Adrenal gland (tissue), 12 donors: Measurements from ENCODE around the gene MMADHC. TPM values are rescaled to one million over a fixed set of nuclear protein-coding genes. Genes with fewer than 3 reads are reported as not detected.

Source experiments
- DNase-seq, 7 donors: peaks; one replicate each; pipeline ENCODE4 v3.0.0-alpha.2; 2019 to 2020
- H3K27ac ChIP-seq, 5 donors: fragments of 200-600 bp; sonication (generic) in 4 of 5; 1 replicate in 3 of 5; 2 replicates in 2 of 5; pipeline versions ENCODE4 v1.5.1 to v1.8.0; 2016 to 2020; ENCODE audit warnings: mild to moderate bottlenecking in 1 of 5
- H3K27me3 ChIP-seq: fragments of 200-600 bp; 2 replicates; pipeline ENCODE4 v1.8.0; 2021
- H3K36me3 ChIP-seq, 2 donors: fragments of 200-600 bp; replicated peaks in 1 of 2; 1 replicate in 1 of 2; 2 replicates in 1 of 2; pipeline versions ENCODE4 v1.5.1 to v1.8.0; 2018 to 2022
- H3K4me1 ChIP-seq, 2 donors: fragments of 200-600 bp; replicated peaks in 1 of 2; 1 replicate in 1 of 2; 2 replicates in 1 of 2; pipeline versions ENCODE4 v1.5.1 to v1.8.0; 2018 to 2021
- H3K4me3 ChIP-seq, 4 donors: fragments of 200-600 bp; sonication (generic) in 3 of 4; one replicate each; pipeline ENCODE4 v1.5.1; 2016 to 2018
- H3K9me3 ChIP-seq, 3 donors: fragments of 200-600 bp; sonication (generic) in 1 of 3; replicated peaks in 1 of 3; 1 replicate in 2 of 3; 2 replicates in 1 of 3; pipeline versions ENCODE4 v1.5.1 to v1.8.0; 2016 to 2021
- CTCF ChIP-seq, 6 experiments: fragments of 450-650 bp in 4 of 6; fragments of 200-600 bp in 2 of 6; sonication (generic) in 1 of 6; IDR thresholded peaks; 1 replicate in 5 of 6; 2 replicates in 1 of 6; pipeline versions ENCODE4 v1.5.1 to v1.8.0; 2016 to 2021; ENCODE audit warnings: antibody characterized with exemption in 6 of 6, mild to moderate bottlenecking in 2 of 6, moderate library complexity in 1 of 6
- POLR2A ChIP-seq, 2 donors: fragments of 450-650 bp; IDR thresholded peaks; one replicate each; pipeline ENCODE4 v1.6.1; 2017; ENCODE audit warnings: antibody characterized with exemption in 2 of 2, mild to moderate bottlenecking in 2 of 2, moderate library complexity in 1 of 2
- WGBS, 4 donors: extraction: QIAGEN DNeasy Blood & Tissue Kit in 2 of 4; methylation state at CpG; one replicate each; pipeline versions ENCODE4 v1.1.5 to v1.1.7; 2013 to 2017; 5-methylcytosine and 5-hydroxymethylcytosine counted together
- intact Hi-C, 2 donors: fragments of 100-400 bp; cut with DNase I; formaldehyde crosslinking; loops; one replicate each; pipeline versions ENCODE4 v1.14.1 to v1.15.0; 2022 to 2023
- polyA plus RNA-seq, 3 donors: library from polyadenylated mRNA; stranded (reverse); fragments of 200-250 nt in 2 of 3; fragments of 350-450 nt in 1 of 3; fragmentation: Illumina TruSeq in 1 of 3; extraction: RNeasy Lipid Tissue Mini Kit (QIAGEN cat#74804) in 1 of 3; gene quantifications; one replicate each; pipeline ENCODE4 v1.2.3, GENCODE V29; 2013 to 2014
- total RNA-seq, 9 donors: library from RNA; depleted of rRNA in 4 of 9; stranded (reverse); fragments of >200 nt in 4 of 9; fragments of 120-200 nt in 1 of 9; fragmentation: NEBNext Ultra II Directional in 1 of 9; extraction: Animal tissue kit (Norgen Biotek cat#: 25700) in 1 of 9; gene quantifications; one replicate each; pipeline versions ENCODE4 v1.1.0 to v1.2.4, GENCODE V29; 2013 to 2023
- donor health status: healthy with polysubstance abuse.
- donor health status: Bipolar disorder and iron deficiency.
- donor health status: DM: yes; HTN: yes; CAD: no.
- donor health status: DM: no; HTN: no; CAD: no.
- donor health status: DM: no; HTN: no; CAD: no.
- donor health status: DM: yes; HTN: yes; CAD: no.

MMADHC gene
- total and polyA plus RNA-seq, 12 donors, result 28.0 to 179 (median 91.0) TPM

- no peak for DNase-seq
- Histone ChIP-seq H3K4me3 (no peak overlapping the region), H3K36me3 (no peaks in the 10 kb centered on the region), H3K9me3 (no peaks in the 10 kb centered on the region), H3K27ac (no peak overlapping the region), H3K27me3 (no peaks in the 10 kb centered on the region), H3K4me1 (no peaks in the 10 kb centered on the region)
- intact Hi-C loops, result no loop called here
- TF ChIP-seq CTCF (IDR thresholded peaks at IDR 0.05) (no peak), POLR2A (IDR thresholded peaks at IDR 0.05) (no peak)
- WGBS, 4 donors, result 72 to 84% (median 79%) methylated on average over 5 of the region's 5 CpGs
Observed at GRCh38 chr2:149540138-149540537, 47.4 kb downstream of the MMADHC start.

GRCh38 chr2:149538138-149538833, 49.3 kb downstream of the MMADHC start:
- H3K36me3 ChIP-seq, result no peaks in the 10 kb centered on the region
- no peak overlapping the region for H3K27ac ChIP-seq
- WGBS, 4 donors, result 62 to 73% (median 69%) methylated on average over 7 to 8 of the region's 8 CpGs
- DNase-seq, result no peak
- intact Hi-C loops, result no loop called here
- no peak overlapping the region for H3K4me3 ChIP-seq
- no peaks in the 10 kb centered on the region for H3K9me3 ChIP-seq
- no peaks in the 10 kb centered on the region for H3K4me1 ChIP-seq
- H3K27me3 ChIP-seq, result no peaks in the 10 kb centered on the region
- TF ChIP-seq CTCF (IDR thresholded peaks at IDR 0.05) (no peak), POLR2A (IDR thresholded peaks at IDR 0.05) (no peak)

GRCh38 chr2:149537092-149537726, 50.4 kb downstream of the MMADHC start:
- H3K27me3 ChIP-seq, result no peaks in the 10 kb centered on the region
- no peaks in the 10 kb centered on the region for H3K4me1 ChIP-seq
- no peak overlapping the region for H3K27ac ChIP-seq
- WGBS, 4 donors, result 0 to 32% (median 0%) methylated on average over 1 of the region's 1 CpG
- H3K36me3 ChIP-seq, result no peaks in the 10 kb centered on the region
- intact Hi-C loops, result no loop called here
- H3K4me3 ChIP-seq, result no peak overlapping the region
- TF ChIP-seq POLR2A (IDR thresholded peaks at IDR 0.05), result no peak
- no peak for TF ChIP-seq CTCF (IDR thresholded peaks at IDR 0.05)
- no peaks in the 10 kb centered on the region for H3K9me3 ChIP-seq
- DNase-seq, result no peak

GRCh38 chr2:149536649-149537048, 50.9 kb downstream of the MMADHC start:
- H3K4me3 ChIP-seq, result no peak overlapping the region
- TF ChIP-seq POLR2A (IDR thresholded peaks at IDR 0.05) (no peak), CTCF (IDR thresholded peaks at IDR 0.05) (no peak)
- no peaks in the 10 kb centered on the region for H3K4me1 ChIP-seq
- no peak for DNase-seq
- intact Hi-C loops, result no loop called here
- no peaks in the 10 kb centered on the region for H3K9me3 ChIP-seq
- H3K27me3 ChIP-seq, result no peaks in the 10 kb centered on the region
- no peak overlapping the region for H3K27ac ChIP-seq
- H3K36me3 ChIP-seq, result no peaks in the 10 kb centered on the region
